Smooth muscle cell (in vitro differentiated cells): ENCODE measurements around the gene CCDC150. TPM values are rescaled to one million over a fixed set of nuclear protein-coding genes. Genes with fewer than 3 reads are reported as not detected.

Experiments used
- DNase-seq: peaks from one replicate; lab custom pipeline; 2025; ENCODE audit not compliant: unreplicated experiment; lab: John Stamatoyannopoulos, UW
- H2AFZ ChIP-seq: fragments of 200-600 bp; sonication (generic); 2 replicates; pipeline ENCODE4 v1.6.0; 2016; ENCODE audit warnings: antibody characterized with exemption, low read depth, mild to moderate bottlenecking
- H3F3A ChIP-seq: fragments of 200-600 bp; sonication (generic); 2 replicates; pipeline ENCODE4 v1.6.0; 2017; ENCODE audit warnings: antibody characterized with exemption, low read depth
- H3K27ac ChIP-seq: fragments of 200-600 bp; sonication (generic); 2 replicates; pipeline ENCODE4 v1.5.1; 2016; ENCODE audit warnings: low read depth, mild to moderate bottlenecking
- H3K27me3 ChIP-seq: fragments of 200-600 bp; sonication (generic); 2 replicates; pipeline ENCODE4 v1.6.1; 2016; ENCODE audit warnings: low read depth, mild to moderate bottlenecking
- H3K36me3 ChIP-seq: fragments of 200-600 bp; sonication (generic); 2 replicates; pipeline ENCODE4 v1.5.1; 2016; ENCODE audit warnings: low read depth
- H3K4me1 ChIP-seq: fragments of 200-600 bp; sonication (generic); 2 replicates; pipeline ENCODE4 v1.5.1; 2016; ENCODE audit warnings: low read depth
- H3K4me2 ChIP-seq: fragments of 200-600 bp; sonication (generic); 2 replicates; pipeline ENCODE4 v1.6.0; 2016; ENCODE audit warnings: mild to moderate bottlenecking
- H3K4me3 ChIP-seq: fragments of 200-600 bp; sonication (generic); 2 replicates; pipeline ENCODE4 v1.5.1; 2016; ENCODE audit warnings: mild to moderate bottlenecking
- H3K79me2 ChIP-seq: fragments of 200-600 bp; sonication (generic); 2 replicates; pipeline ENCODE4 v1.6.0; 2016; ENCODE audit warnings: low read depth, mild to moderate bottlenecking
- H3K9ac ChIP-seq: fragments of 200-600 bp; sonication (generic); 2 replicates; pipeline ENCODE4 v1.6.0; 2016; ENCODE audit warnings: low read depth
- H3K9me3 ChIP-seq: fragments of 200-600 bp; sonication (generic); replicated peaks from 2 replicates; pipeline ENCODE4 v1.5.1; 2016; ENCODE audit warnings: low read depth
- H4K20me1 ChIP-seq: fragments of 200-600 bp; sonication (generic); 2 replicates; pipeline ENCODE4 v1.6.0; 2016; ENCODE audit warnings: low read depth
- WGBS: methylation state at CpG from one replicate; pipeline ENCODE4 v1.1.7; 2016; ENCODE audit warnings: low lambda C conversion rate; 5-methylcytosine and 5-hydroxymethylcytosine counted together
- polyA plus RNA-seq: library from polyadenylated mRNA; unstranded; fragments of >200 nt; fragmentation: Nextera tagmentation; extraction: Ambion mirVana; gene quantifications from 2 replicates; pipeline ENCODE4 v1.2.1, GENCODE V29; 2016
- total RNA-seq: library from RNA; depleted of rRNA; stranded (reverse); fragments of >200 nt; gene quantifications from 2 replicates; pipeline ENCODE4 v1.2.3, GENCODE V29; 2014
- TF ChIP-seq, protein P1 (sequence below): fragments of 200-600 bp; sonication (generic); IDR thresholded peaks from 2 replicates; pipeline ENCODE4 v1.5.1; 2017; ENCODE audit warnings: borderline replicate concordance, mild to moderate bottlenecking, antibody characterized with exemption; ENCODE audit not compliant: insufficient read depth, poor library complexity, severe bottlenecking

The CCDC150 gene
- total and polyA plus RNA-seq, 2 experiments from 2014 or later: 2.0 to 2.5 TPM

- H4K20me1 ChIP-seq: no peaks in the 10 kb centered on the region
- no peaks in the 10 kb centered on the region for H3F3A ChIP-seq
- TF ChIP-seq, protein P1, sequence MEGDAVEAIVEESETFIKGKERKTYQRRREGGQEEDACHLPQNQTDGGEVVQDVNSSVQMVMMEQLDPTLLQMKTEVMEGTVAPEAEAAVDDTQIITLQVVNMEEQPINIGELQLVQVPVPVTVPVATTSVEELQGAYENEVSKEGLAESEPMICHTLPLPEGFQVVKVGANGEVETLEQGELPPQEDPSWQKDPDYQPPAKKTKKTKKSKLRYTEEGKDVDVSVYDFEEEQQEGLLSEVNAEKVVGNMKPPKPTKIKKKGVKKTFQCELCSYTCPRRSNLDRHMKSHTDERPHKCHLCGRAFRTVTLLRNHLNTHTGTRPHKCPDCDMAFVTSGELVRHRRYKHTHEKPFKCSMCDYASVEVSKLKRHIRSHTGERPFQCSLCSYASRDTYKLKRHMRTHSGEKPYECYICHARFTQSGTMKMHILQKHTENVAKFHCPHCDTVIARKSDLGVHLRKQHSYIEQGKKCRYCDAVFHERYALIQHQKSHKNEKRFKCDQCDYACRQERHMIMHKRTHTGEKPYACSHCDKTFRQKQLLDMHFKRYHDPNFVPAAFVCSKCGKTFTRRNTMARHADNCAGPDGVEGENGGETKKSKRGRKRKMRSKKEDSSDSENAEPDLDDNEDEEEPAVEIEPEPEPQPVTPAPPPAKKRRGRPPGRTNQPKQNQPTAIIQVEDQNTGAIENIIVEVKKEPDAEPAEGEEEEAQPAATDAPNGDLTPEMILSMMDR: no peak
- peaks cover 7% of the 10 kb centered on the region for H3K4me1 ChIP-seq
- H3K27me3 ChIP-seq: no peaks in the 10 kb centered on the region
- DNase-seq: no peak
- H3K36me3 ChIP-seq: peaks cover 8% of the 10 kb centered on the region
- no peak overlapping the region for H3K27ac ChIP-seq
- WGBS: 87% methylated on average over 1 of the region's 1 CpG
- peaks cover 9% of the 10 kb centered on the region for H3K9me3 ChIP-seq
- H3K9ac ChIP-seq: no peak overlapping the region
- H3K79me2 ChIP-seq: no peaks in the 10 kb centered on the region
- H3K4me3 ChIP-seq: no peak overlapping the region
- no peak overlapping the region for H3K4me2 ChIP-seq
- H2AFZ ChIP-seq: no peak overlapping the region
Measured at GRCh38 chr2:196655761-196656160, 16.2 kb downstream of the CCDC150 start.

DNA sequence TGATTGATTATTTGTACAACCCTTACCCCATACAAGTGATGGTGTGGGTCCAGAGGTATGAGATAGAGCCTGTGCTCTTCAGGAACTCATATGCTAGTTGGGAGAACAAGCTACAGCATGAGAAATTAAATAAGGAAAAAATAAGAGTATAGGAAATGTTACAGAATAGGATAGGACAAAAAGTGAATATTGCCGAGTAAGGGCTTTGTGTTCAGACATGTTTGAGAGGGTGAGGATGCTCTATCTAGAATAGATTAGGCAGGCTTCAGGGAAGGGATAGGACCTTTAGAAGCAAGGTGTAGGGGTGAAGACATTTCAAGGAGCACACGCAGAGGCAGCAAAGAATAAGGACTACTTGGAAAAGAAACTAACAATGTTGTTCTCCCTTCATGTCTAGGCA lies 17.8 kb downstream of the CCDC150 start:
- H3F3A ChIP-seq: no peaks in the 10 kb centered on the region
- peaks cover 7% of the 10 kb centered on the region for H3K4me1 ChIP-seq
- DNase-seq: no peak
- no peaks in the 10 kb centered on the region for H3K79me2 ChIP-seq
- no peak overlapping the region for H3K27ac ChIP-seq
- no peak overlapping the region for H3K4me3 ChIP-seq
- no peak overlapping the region for H3K4me2 ChIP-seq
- H3K27me3 ChIP-seq: no peaks in the 10 kb centered on the region
- no peaks in the 10 kb centered on the region for H3K36me3 ChIP-seq
- no peaks in the 10 kb centered on the region for H3K9me3 ChIP-seq
- TF ChIP-seq, protein P1: no peak
- WGBS: 98% methylated on average over 2 of the region's 2 CpGs
- H4K20me1 ChIP-seq: no peaks in the 10 kb centered on the region
- no peak overlapping the region for H3K9ac ChIP-seq
- H2AFZ ChIP-seq: no peak overlapping the region

DNA sequence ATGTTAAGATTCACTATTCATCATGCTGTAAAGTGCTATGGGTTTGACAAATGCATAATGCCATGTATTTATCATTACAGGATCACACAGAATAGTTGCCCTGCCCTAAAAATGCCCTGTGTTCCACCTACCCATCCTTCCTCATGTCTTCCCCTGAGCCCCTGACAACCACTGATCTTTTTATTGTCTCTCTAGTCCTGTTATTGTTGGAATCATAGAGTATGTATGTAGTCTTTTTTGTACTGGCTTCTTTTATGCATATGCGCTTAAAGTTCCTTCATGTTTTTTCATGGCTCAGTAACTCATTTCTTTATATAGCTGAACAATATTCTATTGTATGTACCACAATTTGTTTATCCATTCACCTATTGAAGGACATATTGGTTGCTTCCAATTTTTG lies 20.3 kb downstream of the CCDC150 start:
- 100% methylated on average over 1 of the region's 1 CpG for WGBS
- no peak overlapping the region for H3K4me3 ChIP-seq

DNA sequence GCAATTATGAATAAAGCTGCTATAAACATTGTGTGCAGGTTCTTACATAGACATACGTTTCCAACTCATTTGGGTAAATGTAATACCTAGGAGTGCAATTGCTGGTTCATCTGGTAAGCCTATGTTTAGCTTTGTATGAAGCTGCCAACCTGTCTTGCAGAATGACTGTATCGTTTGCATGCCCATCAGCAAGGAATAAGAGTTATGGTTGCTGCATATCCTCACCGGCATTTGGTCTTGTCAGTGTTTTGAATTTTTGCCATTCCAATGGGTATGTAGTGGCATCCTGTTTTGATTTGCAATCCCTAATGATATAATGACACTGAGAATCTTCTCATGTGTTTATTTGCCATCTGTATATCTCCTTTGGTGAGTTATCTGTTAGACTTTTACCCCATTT lies 20.7 kb downstream of the CCDC150 start:
- Histone ChIP-seq H3K79me2 (no peaks in the 10 kb centered on the region), H3K27ac (no peak overlapping the region), H3K36me3 (no peaks in the 10 kb centered on the region), H2AFZ (no peak overlapping the region), H3F3A (no peaks in the 10 kb centered on the region), H3K4me3 (no peak overlapping the region), H3K9ac (no peak overlapping the region), H4K20me1 (no peaks in the 10 kb centered on the region), H3K4me1 (peaks cover 6% of the 10 kb centered on the region), H3K27me3 (no peaks in the 10 kb centered on the region), H3K4me2 (no peak overlapping the region), H3K9me3 (no peaks in the 10 kb centered on the region)
- DNase-seq: no peak
- TF ChIP-seq, protein P1: no peak
- WGBS: 73% methylated on average over 3 of the region's 3 CpGs

More for the DNA sequence above, 20.3 kb downstream of the CCDC150 start:
- no peaks in the 10 kb centered on the region for H3K27me3 ChIP-seq
- no peak overlapping the region for H3K9ac ChIP-seq
- H3K9me3 ChIP-seq: no peaks in the 10 kb centered on the region
- no peak overlapping the region for H2AFZ ChIP-seq
- no peak overlapping the region for H3K4me2 ChIP-seq
- no peaks in the 10 kb centered on the region for H4K20me1 ChIP-seq
- H3K79me2 ChIP-seq: no peaks in the 10 kb centered on the region
- H3F3A ChIP-seq: no peaks in the 10 kb centered on the region
- no peaks in the 10 kb centered on the region for H3K36me3 ChIP-seq
- DNase-seq: no peak
- TF ChIP-seq, protein P1: no peak
- H3K27ac ChIP-seq: no peak overlapping the region
- H3K4me1 ChIP-seq: peaks cover 7% of the 10 kb centered on the region
